Smooth muscle cell of trachea (primary cell): ENCODE measurements around the gene DNAH9. TPM values are rescaled to one million over a fixed set of nuclear protein-coding genes. Genes with fewer than 3 reads are reported as not detected.

Experiments used
- total RNA-seq: library from RNA; depleted of rRNA; stranded (reverse); fragments of >200 nt; gene quantifications from 2 replicates; pipeline ENCODE4 v1.2.1, GENCODE V29; 2014

Gene DNAH9
- total RNA-seq = not detected in 2 replicates

GRCh38 chr17:11598274-11599221 is at the start of gene DNAH9:
DNAH9 (plus strand) TSS chr17:11598470; CDS start chr17:11598499, 29 bp downstream.

GRCh38 chr17:11997147-11997971 is 399.1 kb downstream of the DNAH9 start, which contains the start of gene ZNF18:
ZNF18 (minus strand) TSS chr17:11997475; CDS start chr17:11992829, 4,646 bp downstream.

